Muscle of arm (tissue), 12 donors: ENCODE data around the gene TBR1. TPM values are rescaled to one million over a fixed set of nuclear protein-coding genes. Genes with fewer than 3 reads are reported as not detected.

Experiments used
- DNase-seq: peaks from one replicate; pipeline ENCODE4 v3.0.0-alpha.2; 2013
- polyA plus RNA-seq, 12 donors: library from polyadenylated mRNA; unstranded; fragments of 120-200 nt; gene quantifications; one replicate each; pipeline ENCODE4 v1.2.1, GENCODE V29; 2013; ENCODE audit not compliant: insufficient read length in 12 of 12

Gene TBR1
- polyA plus RNA-seq, 12 donors, result 0.04 to 0.38 (median 0.05) TPM; not detected in 7

- DNase-seq, result no peak
Measured at GRCh38 chr2:161426922-161427663, 11.0 kb downstream of the TBR1 start.

- DNase-seq, result no peak
Measured at GRCh38 chr2:161427664-161428587, 11.8 kb downstream of the TBR1 start.

- no peak for DNase-seq
Measured at GRCh38 chr2:161430386-161430785, 14.3 kb downstream of the TBR1 start.

- no peak for DNase-seq
Measured at GRCh38 chr2:161432107-161432506, 16.0 kb downstream of the TBR1 start.

GRCh38 chr2:161434118-161434517 is 18.0 kb downstream of the TBR1 start:
- DNase-seq, result no peak

GRCh38 chr2:161436411-161436810 is 20.3 kb downstream of the TBR1 start:
- no peak for DNase-seq

- no peak for DNase-seq
Measured at GRCh38 chr2:161438598-161438997, 22.5 kb downstream of the TBR1 start.

GRCh38 chr2:161445097-161445496 is 29.0 kb downstream of the TBR1 start:
- DNase-seq, result no peak

- no peak for DNase-seq
Measured at GRCh38 chr2:161448431-161448830, 32.3 kb downstream of the TBR1 start.

- no peak for DNase-seq
Measured at GRCh38 chr2:161471631-161472030, 55.5 kb downstream of the TBR1 start.

- no peak for DNase-seq
Measured at GRCh38 chr2:161474920-161475319, 58.8 kb downstream of the TBR1 start.

Other genes with a start within 250 kb of the TBR1 start
- 10 to 100 TPM in 11 of 12 donors, not detected in 1; 20.8 to 50.5 (median 47.2) TPM for gene PSMD14, start 107.9 kb upstream of the TBR1 start, polyA plus RNA-seq
- gene SLC4A10, start 208.1 kb downstream of the TBR1 start, polyA plus RNA-seq, result under 1 TPM in 10 of 12 donors, not detected in 2; 0.08 to 0.41 (median 0.14) TPM